GM19452 (cell line): ENCODE results near the gene MUC13.

Experiments
- ATAC-seq: cut with Tn5 transposase; IDR thresholded peaks from one replicate; pipeline ENCODE4 v1.9.1; 2021; ENCODE audit not compliant: unreplicated experiment

Gene MUC13

DNA sequence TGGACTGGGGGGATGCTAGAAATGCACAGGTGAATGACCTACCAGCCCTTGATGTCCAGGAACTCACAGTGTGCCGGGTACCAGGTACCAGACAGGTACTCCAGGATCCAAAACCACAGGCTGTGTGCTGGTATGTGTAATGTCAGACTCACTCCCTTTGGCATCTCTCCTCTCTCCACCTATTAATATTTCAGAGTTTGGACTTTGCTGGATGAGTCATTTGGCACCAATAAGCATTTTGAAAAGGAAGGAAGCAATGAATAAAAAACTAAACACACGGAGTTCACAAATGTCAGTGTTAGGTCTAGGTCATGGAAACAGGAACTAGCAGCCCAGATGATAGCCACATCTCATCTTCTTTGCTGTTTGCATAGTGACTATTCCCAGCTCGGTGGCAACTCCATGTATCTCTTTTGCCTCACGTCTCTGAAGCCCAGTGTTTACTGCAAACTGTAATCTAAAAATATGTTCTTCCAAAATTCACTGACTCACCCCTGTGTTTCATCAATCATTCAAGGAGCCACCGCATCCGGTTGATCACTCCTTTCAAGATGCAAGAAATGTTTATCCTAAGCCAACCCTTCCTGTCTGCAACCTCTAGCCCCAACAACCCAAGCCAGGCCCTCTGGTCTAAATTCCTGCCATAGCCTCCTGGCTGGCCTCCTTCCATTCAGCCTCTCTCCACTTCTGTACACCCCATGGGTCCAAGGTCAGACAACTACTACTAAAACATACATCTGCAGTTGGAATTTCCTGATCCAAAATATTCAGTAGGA lies 55.8 kb downstream of the MUC13 start:
- no peak for ATAC-seq

- no peak for ATAC-seq
Observed at GRCh38 chr3:124877674-124878073, 56.9 kb downstream of the MUC13 start.

DNA sequence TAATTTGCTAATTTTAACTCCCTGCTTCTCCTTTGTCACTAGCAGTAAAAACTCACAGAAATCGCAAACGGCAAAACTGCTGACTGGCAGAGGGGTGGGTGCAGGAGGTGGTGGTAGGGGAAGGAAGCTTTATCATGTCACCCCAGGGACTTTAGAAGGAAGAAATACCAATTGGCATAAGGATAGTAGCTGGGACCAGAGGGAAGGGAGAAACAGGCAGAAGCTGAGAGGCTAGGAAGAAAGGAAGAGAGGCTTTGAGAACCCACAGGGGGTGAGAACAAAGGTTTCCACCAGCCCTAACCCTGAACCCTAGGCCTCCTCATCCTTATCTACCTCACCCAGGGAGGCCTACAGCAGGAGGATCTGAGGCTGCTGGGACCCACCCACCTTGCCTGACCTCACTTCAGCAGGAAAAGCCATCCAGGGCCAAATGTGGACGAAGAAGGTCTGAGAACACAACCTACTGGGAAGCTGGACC lies 58.1 kb downstream of the MUC13 start:
- no peak for ATAC-seq

DNA sequence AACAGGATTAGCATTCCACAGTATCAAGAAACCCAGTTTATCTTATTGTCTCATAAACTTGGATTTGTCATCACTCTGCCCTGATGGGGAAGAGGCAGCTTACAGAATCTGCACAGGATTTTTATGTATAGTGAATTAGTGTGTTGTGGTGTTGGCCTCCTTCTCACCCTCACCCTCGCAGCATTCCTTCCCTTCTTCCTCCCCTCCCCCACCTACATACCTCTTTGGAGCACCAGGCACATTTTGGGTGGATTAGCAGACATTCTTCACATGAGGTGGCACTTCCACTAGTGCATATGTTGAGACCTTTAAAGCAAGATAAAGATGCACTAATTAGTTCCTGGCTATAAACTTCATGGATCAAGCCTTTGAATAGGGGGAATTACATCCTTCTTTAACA lies 61.3 kb downstream of the MUC13 start:
- ATAC-seq = no peak

GRCh38 chr3:124867511-124867910 lies 67.0 kb downstream of the MUC13 start:
- ATAC-seq = no peak

- no peak for ATAC-seq
Observed at GRCh38 chr3:124862006-124862405, 72.5 kb downstream of the MUC13 start.

DNA sequence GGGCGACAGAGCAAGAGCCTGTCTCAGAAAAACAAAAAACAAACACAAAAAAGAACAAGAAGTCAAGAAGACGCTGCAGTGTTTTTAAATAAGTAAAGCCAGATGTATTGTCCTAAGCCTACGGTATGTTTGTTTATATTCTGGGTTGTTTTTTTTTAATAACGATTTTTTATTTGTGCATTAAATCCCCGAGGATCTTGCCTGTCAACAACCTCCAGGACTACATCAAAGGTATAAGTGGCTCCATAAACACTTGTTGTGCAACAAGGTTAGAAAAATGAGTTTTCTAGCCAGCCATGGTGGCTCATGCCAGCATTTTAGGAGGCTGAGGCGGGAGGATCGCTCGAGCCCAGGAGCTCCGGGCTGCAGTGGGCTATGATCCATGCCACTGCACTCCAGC lies 73.5 kb downstream of the MUC13 start:
- no peak for ATAC-seq

- no peak for ATAC-seq
Observed at GRCh38 chr3:124860599-124860998, 74.0 kb downstream of the MUC13 start.

DNA sequence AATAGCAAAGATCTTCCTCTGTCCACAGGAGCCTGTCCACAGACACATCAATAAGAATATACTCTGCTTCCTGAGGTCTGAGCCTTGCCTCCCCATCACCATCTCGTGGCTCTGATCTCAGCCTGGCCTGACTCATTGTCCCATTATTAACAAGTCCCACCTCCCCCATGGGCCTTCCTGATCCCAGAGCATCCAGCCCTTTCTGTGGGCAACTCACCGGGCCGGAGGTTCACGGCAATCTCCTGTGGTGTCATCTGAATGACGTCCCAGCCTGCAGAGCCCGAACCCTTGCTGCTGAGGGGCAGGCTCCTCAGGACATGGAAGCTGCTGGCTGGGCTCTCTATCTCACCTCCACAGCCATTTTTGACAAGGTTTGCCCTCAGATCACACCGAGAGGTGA lies 75.5 kb downstream of the MUC13 start:
- no peak for ATAC-seq

DNA sequence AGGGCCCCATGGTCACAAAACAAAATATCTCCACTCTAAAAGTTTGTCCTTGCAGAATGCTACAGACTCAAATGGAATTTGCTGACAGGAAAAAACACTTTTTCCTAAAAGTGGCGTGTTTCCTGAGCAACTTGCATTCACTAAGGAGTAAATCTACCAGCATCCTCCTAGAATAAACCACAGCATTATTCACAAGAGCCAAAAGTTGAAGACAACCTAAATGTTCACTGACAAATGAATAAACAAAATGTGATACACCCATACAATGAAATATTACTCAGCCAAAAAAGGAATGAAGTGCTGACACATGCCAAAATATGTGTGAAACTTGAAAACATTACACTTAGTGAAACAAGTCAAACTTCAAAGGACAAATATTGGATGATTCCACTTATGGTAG lies 76.3 kb downstream of the MUC13 start:
- no peak for ATAC-seq

- no peak for ATAC-seq
Observed at GRCh38 chr3:124856677-124857076, 77.9 kb downstream of the MUC13 start.
